ENCODE data around the gene MLXIP.

- TF ChIP-seq EZH2 (IDR thresholded peaks at IDR 0.05; ENCODE audit: low read depth, unreplicated experiment), result no peak
- TF ChIP-seq, protein P1, sequence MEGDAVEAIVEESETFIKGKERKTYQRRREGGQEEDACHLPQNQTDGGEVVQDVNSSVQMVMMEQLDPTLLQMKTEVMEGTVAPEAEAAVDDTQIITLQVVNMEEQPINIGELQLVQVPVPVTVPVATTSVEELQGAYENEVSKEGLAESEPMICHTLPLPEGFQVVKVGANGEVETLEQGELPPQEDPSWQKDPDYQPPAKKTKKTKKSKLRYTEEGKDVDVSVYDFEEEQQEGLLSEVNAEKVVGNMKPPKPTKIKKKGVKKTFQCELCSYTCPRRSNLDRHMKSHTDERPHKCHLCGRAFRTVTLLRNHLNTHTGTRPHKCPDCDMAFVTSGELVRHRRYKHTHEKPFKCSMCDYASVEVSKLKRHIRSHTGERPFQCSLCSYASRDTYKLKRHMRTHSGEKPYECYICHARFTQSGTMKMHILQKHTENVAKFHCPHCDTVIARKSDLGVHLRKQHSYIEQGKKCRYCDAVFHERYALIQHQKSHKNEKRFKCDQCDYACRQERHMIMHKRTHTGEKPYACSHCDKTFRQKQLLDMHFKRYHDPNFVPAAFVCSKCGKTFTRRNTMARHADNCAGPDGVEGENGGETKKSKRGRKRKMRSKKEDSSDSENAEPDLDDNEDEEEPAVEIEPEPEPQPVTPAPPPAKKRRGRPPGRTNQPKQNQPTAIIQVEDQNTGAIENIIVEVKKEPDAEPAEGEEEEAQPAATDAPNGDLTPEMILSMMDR (conservative IDR thresholded peaks at IDR 0.05; ENCODE audit: low read depth in 2 of 2), result no peak
These were observed 17.5 kb downstream of the MLXIP start for GRCh38 chr12:122096014-122096413.
